GM15510 (cell line): ENCODE results near the gene SEMA4D.
A peak's percentile ranks its signal among the peaks of the same experiment; 100 is the strongest.

Experiments used
- POLR2A ChIP-seq: IDR thresholded peaks from 3 replicates; pipeline ENCODE4 v1.6.1; 2011; ENCODE audit warnings: borderline replicate concordance; ENCODE audit not compliant: insufficient read length; ENCODE audit errors: extremely low read depth

SEMA4D gene

DNA sequence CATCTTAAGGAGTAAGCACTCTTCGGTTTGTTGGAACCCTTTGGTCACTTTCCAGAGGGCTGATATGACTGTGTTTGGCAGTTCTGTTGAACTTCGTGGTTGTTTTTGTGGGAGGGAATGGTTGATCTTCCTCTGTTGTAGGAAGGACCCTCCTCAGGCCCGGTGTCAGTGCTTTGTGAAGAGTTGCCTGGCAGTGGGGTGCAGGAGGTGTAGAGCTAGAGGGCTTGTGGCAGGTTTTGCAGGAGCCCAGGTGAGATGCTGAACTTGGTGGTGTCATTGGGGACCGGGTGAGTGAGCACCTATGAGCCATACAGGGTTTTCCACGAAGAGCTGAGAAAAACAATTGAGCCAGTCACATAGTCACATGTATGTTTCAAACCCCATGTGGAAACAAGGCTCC, 152.4 kb downstream of the SEMA4D start:
- no peak for TF ChIP-seq POLR2A

- no peak for TF ChIP-seq POLR2A
Observed at GRCh38 chr9:89342948-89343347, 155.0 kb downstream of the SEMA4D start.

- TF ChIP-seq POLR2A: no peak
Observed at GRCh38 chr9:89342213-89342612, 155.7 kb downstream of the SEMA4D start.

DNA sequence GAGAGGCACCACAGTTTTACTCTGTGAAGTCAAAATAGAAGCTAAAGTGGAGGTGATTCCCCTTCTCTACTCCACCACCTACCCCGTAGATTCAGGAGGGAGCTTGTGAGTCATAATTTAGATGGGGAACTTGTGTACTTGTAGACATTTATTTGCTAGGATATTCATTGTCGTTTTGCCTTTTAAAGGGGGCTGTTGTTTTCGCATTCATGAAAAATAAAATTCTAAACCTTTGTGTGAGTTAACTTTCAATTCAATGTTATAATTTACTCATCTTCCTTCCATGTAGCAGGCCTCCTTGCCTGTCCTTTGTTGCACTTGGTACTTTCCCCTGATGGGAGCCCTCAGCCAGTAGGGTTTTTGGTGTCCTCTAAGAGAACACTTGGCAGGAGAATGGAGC, 157.6 kb downstream of the SEMA4D start:
- TF ChIP-seq POLR2A: no peak

DNA sequence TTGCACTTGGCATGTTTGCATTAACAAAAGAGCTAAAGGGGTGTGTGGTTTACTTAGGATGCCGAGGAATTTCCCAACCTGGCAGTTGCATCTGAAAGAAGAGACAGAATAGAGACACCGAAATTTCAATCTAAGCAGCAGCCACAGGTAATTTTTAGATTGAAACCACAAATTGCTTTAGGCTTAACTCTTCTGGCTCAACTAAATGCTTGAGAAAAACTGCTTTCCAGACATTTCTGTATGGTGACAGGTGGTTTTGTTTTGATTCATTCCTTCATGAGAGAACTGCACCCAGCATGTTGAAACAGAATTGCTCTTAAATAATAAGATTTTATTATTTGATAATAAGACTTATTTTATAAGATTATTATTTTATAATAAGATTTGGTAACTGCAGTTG, 158.1 kb downstream of the SEMA4D start:
- no peak for TF ChIP-seq POLR2A

DNA sequence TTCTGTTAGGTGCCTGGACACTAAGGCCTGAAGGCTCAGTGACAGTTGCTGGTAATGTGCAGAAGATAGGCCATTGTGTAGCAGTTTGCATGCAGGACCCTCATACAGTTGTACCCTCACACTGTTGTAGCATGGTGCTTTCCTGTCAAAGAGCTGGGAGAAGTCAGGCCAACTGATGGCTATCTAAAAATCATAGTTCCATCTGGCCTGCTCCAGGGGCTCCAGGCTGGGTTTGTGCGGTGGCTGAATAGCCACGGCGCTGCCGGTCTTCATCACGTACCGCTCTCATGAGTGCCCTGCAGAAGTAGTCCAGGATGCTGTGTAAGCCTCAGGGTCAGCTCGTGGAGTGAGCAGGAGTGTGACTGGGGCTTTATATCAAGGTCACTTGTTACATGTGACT, 167.4 kb downstream of the SEMA4D start:
- no peak for TF ChIP-seq POLR2A

- TF ChIP-seq POLR2A: no peak
Observed at GRCh38 chr9:89329917-89330316, 168.0 kb downstream of the SEMA4D start.

GRCh38 chr9:89328064-89328463, 169.8 kb downstream of the SEMA4D start:
- TF ChIP-seq POLR2A: no peak

GRCh38 chr9:89325733-89326132, 172.2 kb downstream of the SEMA4D start:
- no peak for TF ChIP-seq POLR2A

DNA sequence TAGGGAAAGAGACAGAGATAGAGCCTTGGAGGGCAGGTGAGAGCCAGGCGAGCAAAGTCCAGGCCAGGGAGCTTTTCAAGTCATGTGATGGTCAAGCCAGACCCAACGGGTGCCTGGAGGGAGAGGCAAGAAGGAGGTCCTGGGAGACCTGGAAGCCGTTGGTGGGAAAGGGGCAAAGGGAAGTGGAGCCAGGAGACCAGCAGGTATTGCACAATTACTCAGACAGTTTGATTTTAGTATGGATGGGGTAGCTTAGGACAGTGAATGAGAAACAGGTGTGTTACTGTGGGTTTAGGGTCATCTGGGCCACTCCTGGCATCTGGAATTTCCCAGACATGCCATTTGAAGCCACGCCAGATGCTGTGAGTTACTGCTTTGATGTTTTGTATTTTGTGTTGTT, 174.5 kb downstream of the SEMA4D start:
- no peak for TF ChIP-seq POLR2A

DNA sequence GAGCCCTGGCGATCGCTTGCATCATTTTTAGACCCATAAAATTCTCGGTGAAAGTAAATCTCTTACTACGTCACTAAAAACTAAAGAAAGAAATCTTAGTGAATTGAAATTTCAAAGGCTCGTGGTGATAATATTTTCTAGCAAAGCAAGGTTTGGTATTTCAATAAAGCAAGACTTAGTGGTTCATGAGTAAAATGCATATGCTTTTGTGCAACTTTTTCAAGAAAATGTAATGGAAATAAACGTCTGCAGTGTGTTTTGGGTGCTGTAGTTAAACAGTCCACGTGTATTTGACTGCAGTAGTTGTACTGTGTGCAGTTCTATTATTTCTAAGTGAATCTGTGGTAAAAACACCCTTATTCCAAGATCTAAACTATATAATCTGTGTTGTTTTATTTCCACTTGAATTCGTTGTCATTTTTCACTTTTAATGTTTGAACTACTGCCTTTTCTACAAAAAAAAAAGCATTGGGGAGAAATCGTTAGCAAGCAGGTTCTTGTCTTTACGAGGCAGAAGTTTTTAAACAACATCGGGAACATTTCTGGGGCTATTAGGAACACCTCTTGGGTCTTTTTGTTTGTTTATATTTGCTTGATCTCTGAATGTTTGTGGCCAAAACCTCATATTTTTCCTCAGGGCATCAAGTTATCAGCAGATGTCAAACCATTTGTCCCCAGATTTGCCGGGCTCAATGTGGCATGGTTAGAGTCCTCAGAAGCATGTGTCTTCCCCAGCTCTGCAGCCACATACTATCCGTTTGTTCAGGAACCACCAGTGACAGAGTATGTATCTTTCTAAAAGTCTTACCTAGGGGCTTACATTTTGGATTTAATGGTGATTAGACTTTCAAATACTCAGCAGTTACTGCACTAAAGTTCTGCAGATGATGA, 178.7 kb downstream of the SEMA4D start:
- no peak for TF ChIP-seq POLR2A

DNA sequence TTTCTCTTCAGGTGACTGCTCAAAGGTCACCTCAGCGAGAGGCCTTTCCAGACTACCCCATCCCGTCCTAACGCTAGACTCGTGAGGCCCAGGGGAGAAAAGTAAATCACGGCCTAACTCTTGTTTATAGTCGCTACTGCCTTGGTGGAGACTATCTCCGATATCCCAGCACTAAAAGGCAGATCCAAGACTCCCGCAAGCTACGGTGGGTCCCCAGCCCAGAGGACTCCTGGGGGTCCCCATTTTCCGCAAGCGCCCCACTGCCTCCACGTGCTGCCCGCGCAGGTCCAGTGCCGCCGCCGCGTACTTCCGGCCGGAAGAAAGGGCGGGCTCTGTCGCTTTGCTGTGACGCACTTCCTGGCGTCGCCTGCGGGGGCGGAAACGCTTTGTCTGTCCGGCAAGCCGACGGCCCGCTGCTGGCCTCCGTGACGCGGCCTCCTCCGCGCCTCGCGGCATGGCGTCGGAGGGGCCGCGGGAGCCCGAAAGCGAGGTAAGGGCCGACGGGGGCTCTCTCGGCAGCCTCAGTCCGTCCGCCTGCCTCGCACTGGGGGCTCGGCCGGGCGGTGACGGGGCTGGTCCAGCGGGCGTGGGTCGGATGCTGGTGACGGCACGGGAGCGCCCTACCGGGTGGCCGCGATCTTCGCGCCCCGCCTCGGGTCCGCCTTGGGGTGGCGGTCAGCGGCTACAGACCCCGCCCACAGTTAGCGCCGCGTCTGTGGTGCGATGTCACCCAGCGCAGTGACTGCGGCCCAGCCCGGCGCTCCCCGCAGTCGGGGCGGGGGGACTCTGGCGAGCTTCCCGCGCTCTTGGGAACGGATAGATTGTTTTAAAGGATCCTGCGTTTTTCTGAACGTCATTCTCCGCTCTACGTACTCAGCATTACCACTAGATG, 179.5 kb downstream of the SEMA4D start, which contains the start of gene SECISBP2:
SECISBP2 (plus strand) TSS at position 378 of the 892 bp plus-strand sequence; CDS start at position 455, 77 bp downstream.
- TF ChIP-seq POLR2A: peak; percentile 92

- peak; percentile 21 for TF ChIP-seq POLR2A
Observed at GRCh38 chr9:89317282-89317681, 180.6 kb downstream of the SEMA4D start.

DNA sequence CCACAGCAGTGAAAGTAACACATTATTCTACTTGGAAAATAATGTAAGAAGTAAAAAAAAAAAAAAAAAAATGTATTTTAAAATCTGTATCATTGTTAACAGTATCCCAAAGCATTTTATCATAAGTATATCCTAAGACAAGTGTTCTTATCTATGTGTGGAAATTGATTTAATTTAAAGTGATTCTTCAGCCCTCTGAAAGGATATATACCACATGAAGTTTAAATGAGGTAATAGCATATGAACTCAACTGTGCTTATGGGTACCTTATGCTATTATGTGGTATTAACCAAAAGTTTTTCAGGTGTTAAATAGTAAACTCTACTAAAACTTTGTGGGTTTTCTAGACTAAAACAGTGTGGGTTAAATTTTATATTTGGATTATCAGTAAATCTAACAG, 182.4 kb downstream of the SEMA4D start:
- no peak for TF ChIP-seq POLR2A

- TF ChIP-seq POLR2A: no peak
Observed at GRCh38 chr9:89314955-89315354, 183.0 kb downstream of the SEMA4D start.
